OCI-M2 (cell line): ENCODE measurements around the gene CLDN9.

Source experiments
- DNase-seq: peaks from one replicate; lab custom pipeline; 2025; ENCODE audit not compliant: unreplicated experiment; lab: John Stamatoyannopoulos, UW

The CLDN9 gene

GRCh38 chr16:3012828-3013420 is at the start of gene CLDN9:
TSS of gene CLDN9 (plus strand) at chr16:3012923. CDS start at chr16:3013363, 440 bp downstream.
- DNase-seq: no peak

- no peak for DNase-seq
Measured at GRCh38 chr16:2963074-2963722, 49.5 kb upstream of the CLDN9 start.

- DNase-seq: peak; percentile 17
Measured at GRCh38 chr16:2963723-2964474, 48.8 kb upstream of the CLDN9 start, which contains the start of gene KREMEN2. TSS of gene KREMEN2 (plus strand) at chr16:2964275. CDS start at chr16:2964521, 246 bp downstream.

- DNase-seq: no peak
Measured at GRCh38 chr16:2964475-2965336, 48.0 kb upstream of the CLDN9 start.

GRCh38 chr16:2966043-2966807 is 46.5 kb upstream of the CLDN9 start:
- DNase-seq: no peak

GRCh38 chr16:2966808-2967191 is 45.9 kb upstream of the CLDN9 start:
- no peak for DNase-seq

GRCh38 chr16:2967211-2967631 is 45.5 kb upstream of the CLDN9 start:
- DNase-seq: no peak

GRCh38 chr16:2967721-2968161 is 45.0 kb upstream of the CLDN9 start:
- no peak for DNase-seq

- DNase-seq: no peak
Measured at GRCh38 chr16:2968368-2968737, 44.4 kb upstream of the CLDN9 start.

GRCh38 chr16:2968738-2969544 is 43.8 kb upstream of the CLDN9 start, which contains the start of gene PAQR4:
TSS of gene PAQR4 (plus strand) at chr16:2969348. CDS start at chr16:2969675, 327 bp downstream.
- DNase-seq: peak; percentile 51

- peak; percentile 22 for DNase-seq
Measured at GRCh38 chr16:2969545-2970521, 42.9 kb upstream of the CLDN9 start.

GRCh38 chr16:2970563-2970962 is 42.2 kb upstream of the CLDN9 start:
- DNase-seq: no peak

- no peak for DNase-seq
Measured at GRCh38 chr16:2971134-2971984, 41.4 kb upstream of the CLDN9 start.

- no peak for DNase-seq
Measured at GRCh38 chr16:2971985-2972784, 40.5 kb upstream of the CLDN9 start.

GRCh38 chr16:2973093-2973492 is 39.6 kb upstream of the CLDN9 start:
- no peak for DNase-seq

- no peak for DNase-seq
Measured at GRCh38 chr16:2973605-2974318, 39.0 kb upstream of the CLDN9 start.
